ENCODE results near the gene RCAN3. TPM values are rescaled to one million over a fixed set of nuclear protein-coding genes. Genes with fewer than 3 reads are reported as not detected.
A peak's percentile ranks its signal among the peaks of the same experiment; 100 is the strongest.

RCAN3 gene
- total and polyA plus RNA-seq, 2 of the 4 experiments (the other 2 are of a cell fraction): 4.0 to 5.9 TPM

DNA sequence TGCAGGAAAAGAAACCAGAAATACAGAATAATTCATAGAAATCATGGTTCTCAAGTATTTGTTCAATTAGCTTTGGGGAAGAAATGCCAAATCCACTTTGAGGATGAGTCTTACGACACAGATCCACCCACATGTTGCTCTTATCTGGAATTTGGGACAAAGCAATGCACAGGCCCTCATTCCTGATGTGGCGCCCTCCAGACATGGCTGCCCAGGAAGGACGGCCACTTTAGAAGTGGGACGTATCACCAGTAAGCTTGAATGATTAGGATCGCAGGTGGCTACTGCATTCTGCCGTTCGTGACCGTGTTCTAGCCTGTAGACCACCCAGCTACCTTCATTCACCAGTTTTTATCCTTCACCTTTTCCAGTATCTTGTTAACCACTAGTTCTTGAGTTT lies 33.1 kb downstream of the RCAN3 start:
- H3K9ac ChIP-seq (ENCODE audit: low read depth, low read length): no peak overlapping the region
- H4K91ac ChIP-seq (ENCODE audit: insufficient read depth, low read depth, low read length): no peak overlapping the region
- peaks cover 2% of the 10 kb centered on the region; the same call in 1 of the 2 replicates for H3K36me3 ChIP-seq (ENCODE audit: control insufficient read depth, insufficient read depth, low read length)
- H3K4me3 ChIP-seq (ENCODE audit: insufficient read depth, low read depth, low read length): no peak overlapping the region
- H3K27me3 ChIP-seq (ENCODE audit: control insufficient read depth, insufficient read depth, low read length): no peaks in the 10 kb centered on the region
- H2BK20ac ChIP-seq (ENCODE audit: low read depth, low read length): no peak overlapping the region
- H3K27ac ChIP-seq (ENCODE audit: insufficient read depth, low read length): no peak overlapping the region
- POLR2A ChIA-PET (ENCODE audit: unreplicated experiment): no interaction called here
- DNase-seq: no peak
- peak; percentile 21; the same call in 1 of the 2 replicates for TF ChIP-seq CEBPB (IDR thresholded peaks at IDR 0.05; ENCODE audit: low read depth, low read length)
- no peak for TF ChIP-seq MXI1 (IDR thresholded peaks at IDR 0.05; ENCODE audit: borderline replicate concordance, low read depth, low read length)
- no peak overlapping the region for H3K23ac ChIP-seq (ENCODE audit: low read depth, low read length)
- WGBS, 2 experiments (ENCODE audit: extremely low coverage in 2 of 2, insufficient read length in 1 of 2): 91% methylated on average over 4 of the region's 8 CpGs; no CpG with 5 or more reads in 1 of the 2 experiments
- no peaks in the 10 kb centered on the region; the same call in 1 of the 2 replicates for H3K4me1 ChIP-seq (ENCODE audit: control insufficient read depth, insufficient read depth, low read length)
- no peak overlapping the region for H4K8ac ChIP-seq (ENCODE audit: low read depth in 2 of 2, low read length in 2 of 2)
- H2AFZ ChIP-seq (replicated peaks; ENCODE audit: low read length, poor library complexity): no peak overlapping the region
- no peak overlapping the region for H3K14ac ChIP-seq (replicated peaks; ENCODE audit: low read depth, low read length)
- H3K18ac ChIP-seq (ENCODE audit: low read depth, low read length): no peak overlapping the region
- CTCF ChIA-PET: interaction anchor here (0.6 to 0.7 kb wide), 3 partner anchors 24 to 214 kb away, joined by 3 read pairs; no protein-coding TSS in a partner anchor
- H4K5ac ChIP-seq (ENCODE audit: low read depth, low read length): no peak overlapping the region
- H2AK5ac ChIP-seq (ENCODE audit: low read depth, low read length): no peak overlapping the region
- in situ Hi-C loops (cut with MboI; ENCODE audit: low sequenced_read_pairs): no loop called here
- H3K9me3 ChIP-seq (ENCODE audit: control insufficient read depth, insufficient read depth, low read length): no peaks in the 10 kb centered on the region
- intact Hi-C loops (cut with micrococcal nuclease): loop anchor here (1.0 kb wide), 1 partner anchor 46 kb away; no protein-coding TSS in a partner anchor
- no peaks in the 10 kb centered on the region; the same call in 1 of the 2 replicates for H3K9me1 ChIP-seq (ENCODE audit: insufficient read depth, low read length)
- H4K20me1 ChIP-seq (ENCODE audit: insufficient read depth, low read length): no peaks in the 10 kb centered on the region
- no peaks in the 10 kb centered on the region for H3K79me1 ChIP-seq (ENCODE audit: low read depth in 1 of 2, low read length in 2 of 2)
- no peak for ATAC-seq (ENCODE audit: low read depth)
- H3K4me2 ChIP-seq (ENCODE audit: low read depth, low read length): no peak overlapping the region
- no peak overlapping the region for H3K4ac ChIP-seq (ENCODE audit: low read depth, low read length)
- no peak overlapping the region for H2BK15ac ChIP-seq (ENCODE audit: low read depth, low read length)
- no peak overlapping the region for H2BK120ac ChIP-seq (ENCODE audit: low read depth, low read length)
- dilution Hi-C loops (cut with HindIII; ENCODE audit: low sequenced_read_pairs, unreplicated experiment): no loop called here
- H2BK5ac ChIP-seq (ENCODE audit: low read depth, low read length, poor library complexity, severe bottlenecking): no peak overlapping the region
- BruUV-seq (replicated peaks): no TSS peak
- H2AK9ac ChIP-seq (replicated peaks; ENCODE audit: low read depth, low read length, poor library complexity): no peak overlapping the region
- no peak overlapping the region for H3K56ac ChIP-seq (ENCODE audit: extremely low read depth, insufficient read depth, low read length)

Data from IMR-90 (cell line).